Measurements from ENCODE around the gene RMDN2.

- no peak for TF ChIP-seq CTCF (IDR thresholded peaks at IDR 0.05; ENCODE audit: low read length)
- TF ChIP-seq EZH2 (optimal IDR thresholded peaks at IDR 0.05; ENCODE audit: low read depth, low read length): no peak
- TF ChIP-seq EZH2phosphoT487 (IDR thresholded peaks at IDR 0.05; ENCODE audit: low read length): no peak
Measured at GRCh38 chr2:37918742-37919186, 6.3 kb upstream of the RMDN2 start.
